GM18511 (cell line): Measurements from ENCODE around the gene RRP9.

Source experiments
- ATAC-seq: cut with Tn5 transposase; IDR thresholded peaks from one replicate; pipeline ENCODE4 v1.9.1; 2021; ENCODE audit warnings: mild to moderate bottlenecking, moderate library complexity; ENCODE audit not compliant: unreplicated experiment

The RRP9 gene

GRCh38 chr3:51971350-51971749 lies 29.6 kb upstream of the RRP9 start:
- no peak for ATAC-seq

DNA sequence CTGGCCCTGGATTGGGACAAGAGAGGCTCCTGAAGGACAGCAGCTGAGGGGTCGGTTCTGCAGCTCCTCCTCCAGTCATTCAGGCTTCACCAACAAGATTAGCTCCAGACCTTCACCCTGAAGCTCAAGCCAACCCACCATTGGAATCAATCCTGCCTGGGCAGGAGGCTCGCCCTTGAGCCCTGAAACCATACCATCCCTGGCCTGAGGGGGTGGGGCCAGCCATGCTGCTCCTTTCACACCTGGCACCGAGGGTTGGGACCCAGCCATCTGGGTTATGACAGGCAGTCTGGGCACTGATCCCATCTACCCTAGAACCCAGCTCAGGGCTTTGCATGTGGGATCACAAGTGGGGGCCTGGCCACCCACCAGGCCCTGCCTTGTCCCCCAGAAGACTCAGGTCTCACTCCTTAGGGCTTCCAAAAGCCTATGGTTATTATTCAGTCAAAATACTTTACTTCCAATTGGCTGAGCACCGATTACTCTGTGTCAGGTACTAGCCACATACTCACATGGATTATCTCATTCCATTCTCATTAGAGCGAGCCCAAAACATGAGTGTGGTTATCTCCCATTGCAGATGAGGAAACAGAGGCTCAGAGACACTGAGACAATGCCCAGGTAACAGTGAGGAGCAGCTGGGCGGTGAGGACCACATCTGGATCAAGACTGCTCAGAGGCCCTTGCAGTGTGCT lies 29.0 kb upstream of the RRP9 start:
- ATAC-seq: no peak

- no peak for ATAC-seq
Measured at GRCh38 chr3:51969841-51970240, 28.1 kb upstream of the RRP9 start.

DNA sequence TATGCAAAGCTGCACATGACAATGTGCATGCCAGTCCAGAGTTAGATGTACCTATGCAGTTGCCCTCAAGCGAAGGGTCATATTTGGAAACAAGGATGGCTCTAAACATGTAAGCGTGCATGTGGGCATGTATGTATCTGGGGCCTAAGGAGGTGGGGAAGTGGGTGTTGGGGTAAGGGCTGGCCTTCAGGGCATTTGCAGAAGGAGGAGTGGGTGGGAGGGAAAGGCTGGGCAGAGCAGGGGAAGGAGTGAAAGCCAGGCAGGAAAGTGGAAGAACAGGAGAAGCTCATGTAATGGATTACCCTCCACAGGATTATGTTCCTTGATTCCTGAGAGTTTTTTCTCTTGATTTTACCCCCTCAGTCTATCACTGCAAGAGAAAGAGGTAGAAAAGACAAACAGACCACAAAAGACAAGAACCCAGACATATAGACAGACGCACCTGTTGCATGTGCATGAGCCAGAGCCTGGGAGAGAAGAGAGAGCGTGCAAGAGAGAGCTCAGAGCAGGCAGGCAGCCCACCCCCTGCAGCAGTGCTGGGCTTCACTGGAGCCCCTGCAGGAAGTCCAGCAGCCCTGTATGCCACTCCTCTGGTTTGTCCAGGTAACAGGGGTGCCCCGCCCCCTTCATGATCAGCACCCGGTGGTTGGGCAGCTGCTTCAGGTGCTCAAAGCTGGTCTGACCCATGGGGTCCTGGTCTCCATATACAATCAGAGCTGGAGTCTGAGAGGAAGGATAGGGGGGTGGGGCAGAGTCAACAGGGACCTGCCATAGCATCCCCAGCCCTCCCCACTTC lies 27.4 kb upstream of the RRP9 start:
- ATAC-seq: no peak

- no peak for ATAC-seq
Measured at GRCh38 chr3:51968170-51968775, 26.6 kb upstream of the RRP9 start.

DNA sequence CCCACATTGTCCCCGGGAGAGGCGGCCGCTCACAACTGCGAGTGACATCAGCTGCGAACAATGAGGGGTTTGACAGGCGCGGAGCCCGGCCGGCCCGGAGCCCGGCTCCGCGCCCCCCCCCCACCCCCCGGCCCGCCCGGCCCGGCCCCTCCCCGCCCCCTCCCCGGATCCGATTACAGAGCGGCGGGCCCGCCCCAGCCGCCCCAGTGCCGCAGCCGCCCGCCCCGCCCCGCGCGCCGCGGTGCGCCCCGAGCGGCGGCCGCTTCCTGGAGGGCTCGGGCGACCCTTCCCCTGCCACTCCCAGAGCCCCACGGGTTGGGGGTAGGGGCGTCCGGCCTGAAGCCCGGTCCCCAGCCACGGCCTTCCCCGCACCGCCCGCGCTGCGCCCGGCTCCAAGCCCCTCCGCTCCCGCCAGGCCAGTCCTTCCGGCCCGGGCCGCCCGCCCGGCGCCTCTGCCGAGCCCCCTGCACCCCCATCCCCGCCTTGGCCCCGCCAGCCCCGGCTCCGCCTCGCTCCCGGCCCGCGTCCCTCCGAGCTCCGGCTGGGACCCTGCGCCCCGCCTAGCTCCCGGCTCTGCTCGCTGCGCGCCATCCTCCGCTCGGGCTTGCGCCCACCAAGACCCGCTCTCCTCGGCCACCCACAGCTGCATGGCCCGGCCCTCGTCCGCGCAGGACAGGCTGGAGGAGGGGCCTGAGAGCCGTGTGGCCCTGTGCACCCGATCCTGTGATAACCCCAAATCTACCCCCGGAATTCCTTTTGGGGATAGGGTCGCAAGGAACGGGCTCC lies 25.9 kb upstream of the RRP9 start, which contains the start of gene PCBP4:
Gene PCBP4 (minus strand): TSS at position 71 of the 786 bp plus-strand sequence. CDS start 6,214 bp downstream, outside the sequence.
- no peak for ATAC-seq

DNA sequence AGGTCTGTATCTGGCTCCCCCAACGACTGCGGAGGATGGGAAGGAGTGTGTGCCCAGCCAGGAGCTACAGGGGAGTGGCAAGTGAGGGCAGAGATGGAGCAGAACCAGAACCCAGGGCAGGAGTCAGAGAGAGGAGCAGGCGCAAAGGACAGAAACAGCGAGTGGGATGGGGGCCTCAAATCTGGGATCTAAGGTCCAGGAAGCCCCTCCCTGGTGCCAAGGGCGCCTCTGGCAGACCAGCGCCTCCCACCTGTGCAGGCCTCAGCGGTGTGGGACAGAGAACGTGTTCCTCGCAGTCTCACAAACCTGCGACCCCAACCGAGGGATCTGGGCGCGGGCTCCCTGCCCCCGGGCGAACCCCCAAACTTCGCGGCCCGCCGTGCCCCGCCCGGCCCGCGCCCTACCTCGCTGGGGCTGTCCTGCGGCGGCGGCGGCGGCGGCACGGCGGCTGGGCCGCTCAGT lies 25.2 kb upstream of the RRP9 start:
- ATAC-seq: no peak

DNA sequence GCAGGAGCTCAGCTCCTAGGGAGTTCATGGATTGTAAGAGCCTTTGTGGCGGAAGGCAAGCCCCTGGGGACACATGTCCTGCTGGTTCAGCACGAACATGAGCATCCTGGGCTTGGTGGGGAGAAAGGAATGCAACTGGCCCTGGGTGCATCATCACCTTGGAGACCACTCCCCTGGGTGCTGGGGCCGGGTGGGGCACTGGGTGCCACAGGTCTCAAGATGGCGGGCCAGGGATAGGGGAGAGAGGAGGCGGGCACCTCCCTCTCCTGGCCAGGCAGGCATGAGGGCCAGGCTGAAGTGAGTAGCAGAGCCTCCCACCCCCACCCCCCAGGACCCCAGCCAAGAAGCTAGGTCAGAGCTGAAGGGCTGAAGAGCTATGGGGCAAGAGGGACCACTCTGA lies 24.8 kb upstream of the RRP9 start:
- ATAC-seq: no peak

DNA sequence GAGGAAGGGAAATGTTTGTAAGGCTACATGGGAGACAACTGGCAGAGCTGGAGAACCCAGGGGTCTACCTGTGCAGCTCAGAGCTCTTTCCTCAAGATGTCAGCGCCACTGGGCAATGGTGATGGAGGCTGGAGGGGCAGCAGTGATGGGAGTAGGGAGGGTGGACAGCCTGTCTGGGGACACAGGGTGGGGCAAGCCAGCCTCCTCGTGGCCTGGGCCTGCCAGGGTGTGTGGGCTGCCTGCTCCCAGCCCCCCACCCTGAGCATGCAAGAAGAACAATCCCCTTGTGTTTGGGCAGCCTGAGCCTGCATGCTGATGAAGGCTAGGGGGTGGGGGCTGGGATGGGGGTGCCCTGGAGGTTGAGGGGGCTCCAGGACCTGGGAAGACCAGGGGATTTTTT lies 24.3 kb upstream of the RRP9 start:
- no peak for ATAC-seq

GRCh38 chr3:51964521-51964920 lies 22.8 kb upstream of the RRP9 start:
- ATAC-seq: no peak

GRCh38 chr3:51963951-51964451 lies 22.3 kb upstream of the RRP9 start:
- ATAC-seq: no peak

- ATAC-seq: no peak
Measured at GRCh38 chr3:51962854-51963530, 21.3 kb upstream of the RRP9 start.

GRCh38 chr3:51961602-51962569 lies 20.2 kb upstream of the RRP9 start:
- ATAC-seq: no peak

GRCh38 chr3:51961011-51961410 lies 19.3 kb upstream of the RRP9 start:
- ATAC-seq: no peak

GRCh38 chr3:51960386-51960785 lies 18.7 kb upstream of the RRP9 start:
- no peak for ATAC-seq

- no peak for ATAC-seq
Measured at GRCh38 chr3:51959651-51960050, 17.9 kb upstream of the RRP9 start.

GRCh38 chr3:51958603-51959521 lies 17.2 kb upstream of the RRP9 start:
- no peak for ATAC-seq
